Breast epithelium (tissue), 4 donors: ENCODE measurements around the gene ADCY6. TPM values are rescaled to one million over a fixed set of nuclear protein-coding genes. Genes with fewer than 3 reads are reported as not detected.
A peak's percentile ranks its signal among the peaks of the same experiment; 100 is the strongest.

Experiments
- DNase-seq, 2 donors: peaks; one replicate each; pipeline ENCODE4 v3.0.0-alpha.2; 2019; ENCODE audit warnings: low spot score in 2 of 2
- H3K27ac ChIP-seq, 2 donors: fragments of 200-600 bp; sonication (generic) in 1 of 2; one replicate each; pipeline ENCODE4 v1.5.1; 2016 to 2019; ENCODE audit warnings: mild to moderate bottlenecking in 1 of 2
- H3K27me3 ChIP-seq, 2 donors: fragments of 200-600 bp; sonication (generic) in 1 of 2; one replicate each; pipeline versions ENCODE4 v1.5.1 to v1.6.0; 2017 to 2019; ENCODE audit warnings: control low read depth in 1 of 2, mild to moderate bottlenecking in 1 of 2
- H3K36me3 ChIP-seq: fragments of 200-600 bp; one replicate; pipeline ENCODE4 v1.5.1; 2019
- H3K4me1 ChIP-seq, 2 donors: fragments of 200-600 bp; sonication (generic); one replicate each; pipeline ENCODE4 v1.5.1; 2016 to 2019; ENCODE audit warnings: control low read depth in 1 of 2
- H3K4me3 ChIP-seq, 3 donors: fragments of 200-600 bp; sonication (generic); 1 replicate in 2 of 3; 2 replicates in 1 of 3; pipeline ENCODE4 v1.5.1; 2016 to 2019; ENCODE audit warnings: mild to moderate bottlenecking in 3 of 3, moderate library complexity in 2 of 3
- H3K9me3 ChIP-seq, 2 donors: fragments of 200-600 bp; sonication (generic) in 1 of 2; one replicate each; pipeline ENCODE4 v1.5.1; 2016 to 2019; ENCODE audit warnings: control low read depth in 1 of 2
- CTCF ChIP-seq, 3 donors: fragments of 450-650 bp; IDR thresholded peaks; one replicate each; pipeline ENCODE4 v1.5.1; 2016 to 2017; ENCODE audit warnings: antibody characterized with exemption in 3 of 3, mild to moderate bottlenecking in 3 of 3, moderate library complexity in 3 of 3
- POLR2A ChIP-seq: fragments of 450-650 bp; IDR thresholded peaks from one replicate; pipeline ENCODE4 v1.6.1; 2016; ENCODE audit warnings: antibody characterized with exemption, mild to moderate bottlenecking, moderate library complexity
- POLR2AphosphoS5 ChIP-seq, 3 donors: sonication (generic); formaldehyde crosslinking; IDR thresholded peaks; one replicate each; pipeline ENCODE4 v1.6.1; 2017; ENCODE audit warnings: antibody characterized with exemption in 3 of 3
- intact Hi-C: fragments of 100-400 bp; cut with DNase I; formaldehyde crosslinking; loops from one replicate; pipeline ENCODE4 v1.15.1; 2023; ENCODE audit warnings: low total_unique reads
- total RNA-seq, 3 donors: library from RNA; depleted of rRNA; stranded (reverse); fragments of >200 nt; gene quantifications; one replicate each; pipeline ENCODE4 v1.1.0, GENCODE V29; 2016

ADCY6 gene
- total RNA-seq, 3 donors from 2014 or later = 42.0 to 61.4 (median 46.7) TPM

GRCh38 chr12:48782457-48783395 is 6.2 kb downstream of the ADCY6 start:
- Histone ChIP-seq H3K36me3 (no peaks in the 10 kb centered on the region), H3K27ac (peak overlapping the region in 1 of 2 donors; percentile 25), H3K4me3 (no peak overlapping the region), H3K27me3 (no peaks in the 10 kb centered on the region), H3K4me1 (peaks cover 0 to 26% of the 10 kb centered on the region in 2 donors), H3K9me3 (no peaks in the 10 kb centered on the region)
- intact Hi-C loops = no loop called here
- no peak for TF ChIP-seq POLR2A
- TF ChIP-seq POLR2AphosphoS5 (IDR thresholded peaks at IDR 0.05) = no peak
- TF ChIP-seq CTCF (IDR thresholded peaks at IDR 0.05) = no peak
- DNase-seq = no peak

- Histone ChIP-seq H3K4me3 (no peak overlapping the region), H3K27me3 (no peaks in the 10 kb centered on the region), H3K27ac (peak overlapping the region; percentile 25 to 56), H3K4me1 (peaks cover 0 to 18% of the 10 kb centered on the region in 2 donors), H3K9me3 (no peaks in the 10 kb centered on the region), H3K36me3 (no peaks in the 10 kb centered on the region)
- TF ChIP-seq POLR2A (no peak), POLR2AphosphoS5 (IDR thresholded peaks at IDR 0.05) (no peak), CTCF (IDR thresholded peaks at IDR 0.05) (no peak)
- no peak for DNase-seq
- intact Hi-C loops = no loop called here
Observed at GRCh38 chr12:48781750-48782456, 7.0 kb downstream of the ADCY6 start.

GRCh38 chr12:48780381-48781025 is 8.4 kb downstream of the ADCY6 start:
- no peak for DNase-seq
- no peaks in the 10 kb centered on the region for H3K27me3 ChIP-seq
- H3K4me3 ChIP-seq = no peak overlapping the region
- H3K4me1 ChIP-seq = peaks cover 0 to 16% of the 10 kb centered on the region in 2 donors
- H3K36me3 ChIP-seq = no peaks in the 10 kb centered on the region
- H3K9me3 ChIP-seq = no peaks in the 10 kb centered on the region
- H3K27ac ChIP-seq = peak overlapping the region; percentile 61 to 65
- TF ChIP-seq POLR2A (no peak), POLR2AphosphoS5 (IDR thresholded peaks at IDR 0.05) (no peak), CTCF (IDR thresholded peaks at IDR 0.05) (no peak)
- intact Hi-C loops = no loop called here

- intact Hi-C loops = no loop called here
- H3K4me3 ChIP-seq = no peak overlapping the region
- H3K27me3 ChIP-seq = no peaks in the 10 kb centered on the region
- H3K27ac ChIP-seq = peak overlapping the region; percentile 61 to 65
- no peaks in the 10 kb centered on the region for H3K36me3 ChIP-seq
- no peak for DNase-seq
- peak in 1 of 3 donors; percentile 49 for TF ChIP-seq POLR2AphosphoS5 (IDR thresholded peaks at IDR 0.05)
- no peak for TF ChIP-seq POLR2A
- no peak for TF ChIP-seq CTCF (IDR thresholded peaks at IDR 0.05)
- H3K4me1 ChIP-seq = peaks cover 0 to 16% of the 10 kb centered on the region in 2 donors
- no peaks in the 10 kb centered on the region for H3K9me3 ChIP-seq
Observed at GRCh38 chr12:48779869-48780268, 9.0 kb downstream of the ADCY6 start.
